C4-2B (cell line): ENCODE measurements around the gene GBF1.

Experiments used
- ZFX ChIP-seq: fragments of 450-650 bp; IDR thresholded peaks from 2 replicates; pipeline ENCODE4 v1.6.1; 2017
- TF ChIP-seq, protein P1 (sequence below): fragments of 450-650 bp; conservative IDR thresholded peaks from 2 replicates; pipeline ENCODE4 v1.5.1; 2017; ENCODE audit warnings: mild to moderate bottlenecking

DNA sequence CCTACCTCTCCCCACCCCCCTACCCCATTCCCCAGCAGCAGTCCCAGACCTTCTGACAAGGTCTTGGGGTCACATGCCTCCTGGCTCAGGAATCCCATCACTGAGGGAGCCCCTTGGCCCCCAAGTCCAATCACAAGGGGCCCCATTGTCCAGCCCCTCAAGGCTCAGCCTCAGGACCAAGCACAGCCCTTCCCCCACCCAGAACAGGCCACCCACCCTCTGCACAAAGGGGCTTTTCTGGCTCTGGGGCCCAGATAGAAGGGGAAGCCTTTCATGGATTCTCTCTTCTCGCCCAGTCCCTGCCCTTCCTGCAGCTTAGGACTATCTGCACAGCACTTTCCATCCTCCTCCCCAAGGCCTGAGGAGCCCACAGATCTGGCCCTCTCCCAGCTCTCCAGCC is 180.1 kb downstream of the GBF1 start:
- TF ChIP-seq, protein P1, sequence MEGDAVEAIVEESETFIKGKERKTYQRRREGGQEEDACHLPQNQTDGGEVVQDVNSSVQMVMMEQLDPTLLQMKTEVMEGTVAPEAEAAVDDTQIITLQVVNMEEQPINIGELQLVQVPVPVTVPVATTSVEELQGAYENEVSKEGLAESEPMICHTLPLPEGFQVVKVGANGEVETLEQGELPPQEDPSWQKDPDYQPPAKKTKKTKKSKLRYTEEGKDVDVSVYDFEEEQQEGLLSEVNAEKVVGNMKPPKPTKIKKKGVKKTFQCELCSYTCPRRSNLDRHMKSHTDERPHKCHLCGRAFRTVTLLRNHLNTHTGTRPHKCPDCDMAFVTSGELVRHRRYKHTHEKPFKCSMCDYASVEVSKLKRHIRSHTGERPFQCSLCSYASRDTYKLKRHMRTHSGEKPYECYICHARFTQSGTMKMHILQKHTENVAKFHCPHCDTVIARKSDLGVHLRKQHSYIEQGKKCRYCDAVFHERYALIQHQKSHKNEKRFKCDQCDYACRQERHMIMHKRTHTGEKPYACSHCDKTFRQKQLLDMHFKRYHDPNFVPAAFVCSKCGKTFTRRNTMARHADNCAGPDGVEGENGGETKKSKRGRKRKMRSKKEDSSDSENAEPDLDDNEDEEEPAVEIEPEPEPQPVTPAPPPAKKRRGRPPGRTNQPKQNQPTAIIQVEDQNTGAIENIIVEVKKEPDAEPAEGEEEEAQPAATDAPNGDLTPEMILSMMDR = no peak
- TF ChIP-seq ZFX = no peak
